Measurements from ENCODE around the gene RANBP17.

DNA sequence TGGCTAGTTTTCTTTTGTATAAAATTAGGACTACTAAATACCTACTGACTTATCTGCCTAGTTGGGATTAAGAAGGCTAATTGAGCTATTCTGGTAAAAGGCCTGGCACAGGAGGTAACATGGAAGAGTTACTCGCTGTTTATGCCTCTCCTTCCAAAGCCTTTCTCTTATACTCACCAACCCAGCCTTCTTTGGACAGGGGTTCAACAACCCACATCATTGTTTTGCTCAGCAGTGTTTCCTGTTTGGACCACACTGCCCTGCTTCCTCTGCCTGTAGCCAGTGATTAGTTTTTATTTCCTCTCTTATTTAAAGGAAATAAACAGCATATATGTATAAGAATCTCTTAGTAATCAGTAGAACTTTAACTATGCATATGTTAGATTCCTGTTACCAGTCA is 362.1 kb downstream of the RANBP17 start:
- TF ChIP-seq, protein P1, sequence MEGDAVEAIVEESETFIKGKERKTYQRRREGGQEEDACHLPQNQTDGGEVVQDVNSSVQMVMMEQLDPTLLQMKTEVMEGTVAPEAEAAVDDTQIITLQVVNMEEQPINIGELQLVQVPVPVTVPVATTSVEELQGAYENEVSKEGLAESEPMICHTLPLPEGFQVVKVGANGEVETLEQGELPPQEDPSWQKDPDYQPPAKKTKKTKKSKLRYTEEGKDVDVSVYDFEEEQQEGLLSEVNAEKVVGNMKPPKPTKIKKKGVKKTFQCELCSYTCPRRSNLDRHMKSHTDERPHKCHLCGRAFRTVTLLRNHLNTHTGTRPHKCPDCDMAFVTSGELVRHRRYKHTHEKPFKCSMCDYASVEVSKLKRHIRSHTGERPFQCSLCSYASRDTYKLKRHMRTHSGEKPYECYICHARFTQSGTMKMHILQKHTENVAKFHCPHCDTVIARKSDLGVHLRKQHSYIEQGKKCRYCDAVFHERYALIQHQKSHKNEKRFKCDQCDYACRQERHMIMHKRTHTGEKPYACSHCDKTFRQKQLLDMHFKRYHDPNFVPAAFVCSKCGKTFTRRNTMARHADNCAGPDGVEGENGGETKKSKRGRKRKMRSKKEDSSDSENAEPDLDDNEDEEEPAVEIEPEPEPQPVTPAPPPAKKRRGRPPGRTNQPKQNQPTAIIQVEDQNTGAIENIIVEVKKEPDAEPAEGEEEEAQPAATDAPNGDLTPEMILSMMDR (conservative IDR thresholded peaks at IDR 0.05; ENCODE audit: low read depth, low read length): no peak
- no peak for TF ChIP-seq EZH2 (IDR thresholded peaks at IDR 0.05; ENCODE audit: borderline replicate concordance, low read depth, low read length, poor library complexity, severe bottlenecking)

All from A673 (cell line).